HepG2 (cell line): Measurements from ENCODE around the gene PHRF1. TPM values are rescaled to one million over a fixed set of nuclear protein-coding genes. Genes with fewer than 3 reads are reported as not detected.

Experiments used
- ATAC-seq: fragments of 200-7000 bp; cut with Tn5 transposase; 3 replicates; pipeline ENCODE4 v1.9.1; 2020; ENCODE audit warnings: mild to moderate bottlenecking, moderate library complexity
- BruUV-seq: library from RNA; stranded (reverse); fragments of 400-500 nt; replicated peaks from 2 replicates; lab custom pipeline; 2021; lab: Mats Ljungman, UMichigan
- CTCF ChIA-PET: fragments of 300-600 bp; formaldehyde crosslinking; extraction: SDS; loops from one replicate; lab custom pipeline; 2021; ENCODE audit warnings: low total read pairs, inconsistent platforms, low intra/inter-chr PET ratio; lab: Yijun Ruan, JAX
- POLR2A ChIA-PET: fragments of 350-600 bp; sonication (Branson Sonifier 250); formaldehyde crosslinking; loops from one replicate; lab custom pipeline; 2020; ENCODE audit warnings: antibody characterized with exemption, inconsistent platforms; lab: Yijun Ruan, JAX
- DNase-seq: peaks from one replicate; pipeline ENCODE4 v3.0.0-alpha.2; 2015; ENCODE audit warnings: low spot score
- FAIRE-seq: peaks from 3 replicates; lab custom pipeline; 2011; peaks lifted over from hg19 to GRCh38; lab: Jason Lieb, UNC
- H2AFZ ChIP-seq: one replicate; pipeline ENCODE4 v1.6.1; 2011; ENCODE audit warnings: low read length, inconsistent platforms
- H3K27ac ChIP-seq: fragments of 300-600 bp; 3 replicates; pipeline ENCODE4 v1.8.0; 2011; ENCODE audit warnings: mixed run types, mild to moderate bottlenecking, mixed read lengths, low read length, inconsistent platforms; ENCODE audit not compliant: insufficient read depth; ENCODE audit errors: extremely low read length
- H3K27me3 ChIP-seq, 2 experiments: fragments of 200-600 bp in 1 of 2; 2 replicates in 1 of 2; 3 replicates in 1 of 2; pipeline versions ENCODE4 v1.6.0 to v1.8.0; 2011; ENCODE audit warnings: low read length in 2 of 2, mild to moderate bottlenecking in 2 of 2, moderate library complexity in 2 of 2, inconsistent platforms in 1 of 2; ENCODE audit not compliant: insufficient read depth in 2 of 2, control insufficient read depth in 1 of 2
- H3K36me3 ChIP-seq, 2 experiments: fragments of 200-600 bp in 1 of 2; replicated peaks in 1 of 2; 2 replicates in 1 of 2; 3 replicates in 1 of 2; pipeline versions ENCODE4 v1.5.1 to v1.8.0; 2011; ENCODE audit warnings: low read length in 2 of 2, inconsistent platforms in 1 of 2; ENCODE audit not compliant: insufficient read depth in 2 of 2, control insufficient read depth in 1 of 2
- H3K4me1 ChIP-seq: 2 replicates; pipeline ENCODE4 v1.5.1; 2012; ENCODE audit warnings: low read length, inconsistent platforms; ENCODE audit not compliant: insufficient read depth
- H3K4me2 ChIP-seq: 2 replicates; pipeline ENCODE4 v1.6.0; 2011; ENCODE audit warnings: low read depth, low read length, inconsistent platforms
- H3K4me3 ChIP-seq, 3 experiments: fragments of 200-600 bp in 1 of 3; sonication (generic), shearing (Covaris generic) in 1 of 3; replicated peaks in 1 of 3; 2 replicates each; pipeline ENCODE4 v1.5.1; 2011 to 2016; ENCODE audit warnings: low read length in 3 of 3, inconsistent platforms in 2 of 3, low read depth in 2 of 3, mild to moderate bottlenecking in 2 of 3, control low read depth in 1 of 3, mixed read lengths in 1 of 3; ENCODE audit not compliant: insufficient read depth in 1 of 3
- H3K79me2 ChIP-seq: one replicate; pipeline ENCODE4 v1.6.1; 2011; ENCODE audit warnings: low read length, inconsistent platforms; ENCODE audit not compliant: insufficient read depth
- H3K9ac ChIP-seq: 2 replicates; pipeline ENCODE4 v1.6.0; 2011; ENCODE audit warnings: mild to moderate bottlenecking, low read depth, low read length, inconsistent platforms; ENCODE audit not compliant: insufficient read depth
- H3K9me3 ChIP-seq: 2 replicates; pipeline ENCODE4 v1.5.1; 2012; ENCODE audit warnings: mild to moderate bottlenecking, low read length
- H4K20me1 ChIP-seq: 2 replicates; pipeline ENCODE4 v1.6.0; 2011; ENCODE audit warnings: inconsistent platforms, mild to moderate bottlenecking, low read length, moderate library complexity; ENCODE audit not compliant: insufficient read depth
- AGO2 ChIP-seq: fragments of 200-400 bp; formaldehyde crosslinking; optimal IDR thresholded peaks from 2 replicates; pipeline ENCODE3; 2017; ENCODE audit warnings: mild to moderate bottlenecking, low read depth, low read length, moderate library complexity
- BCL6 ChIP-seq: IDR thresholded peaks from 2 replicates; pipeline ENCODE4 v1.6.1; 2016; ENCODE audit warnings: missing genetic modification reagents, missing compliant biosample characterization
- EEA1 ChIP-seq: sonication (generic); formaldehyde crosslinking; IDR thresholded peaks from 2 replicates; pipeline ENCODE4 v1.5.1; 2020; ENCODE audit warnings: mild to moderate bottlenecking, missing genetic modification reagents, borderline replicate concordance
- NFRKB ChIP-seq: fragments of 450-650 bp; IDR thresholded peaks from 2 replicates; pipeline ENCODE4 v1.6.1; 2017
- ZNF292 ChIP-seq: sonication (generic); formaldehyde crosslinking; IDR thresholded peaks from 2 replicates; pipeline ENCODE4 v1.8.1; 2022; ENCODE audit warnings: mild to moderate bottlenecking, low read depth, missing genetic modification reagents, borderline replicate concordance
- ZNF33B ChIP-seq: sonication (generic); formaldehyde crosslinking; IDR thresholded peaks from 2 replicates; pipeline ENCODE4 v1.5.1; 2020; ENCODE audit warnings: mild to moderate bottlenecking, missing genetic modification reagents
- ZNF883 ChIP-seq: sonication (generic); formaldehyde crosslinking; IDR thresholded peaks from 2 replicates; pipeline ENCODE4 v1.5.1; 2020; ENCODE audit warnings: mild to moderate bottlenecking, missing genetic modification reagents; ENCODE audit errors: not compliant biosample characterization
- whole genome bisulfite sequencing: methylation state at CpG from one replicate; pipeline ENCODE4 v1.1.6; 2017; ENCODE audit warnings: low lambda C conversion rate; 5-methylcytosine and 5-hydroxymethylcytosine counted together
- in situ Hi-C: cut with HindIII; loops from 2 replicates; pipeline ENCODE4 v1.10.0; 2017; ENCODE audit warnings: low pct_unique_long_range_greater_than_20kb; ENCODE audit not compliant: extremely low pct_ligation_motif_present
- intact Hi-C: fragments of 100-400 bp; cut with micrococcal nuclease; formaldehyde crosslinking; loops from one replicate; pipeline ENCODE4 v1.10.0; 2022; ENCODE audit not compliant: unreplicated experiment
- polyA plus RNA-seq, 8 experiments: library from polyadenylated mRNA; depleted of rRNA in 3 of 8; stranded (reverse) in 7 of 8; unstranded in 1 of 8; fragments of >200 nt; fragmentation: Illumina TruSeq in 4 of 8; extraction: Trizol in 4 of 8; gene quantifications; 2 replicates each; pipeline versions ENCODE4 v1.2.1 to v1.2.3, GENCODE V29; 2011 to 2016; ENCODE audit warnings: low read depth in 4 of 8, missing spikeins in 1 of 8, mixed read lengths in 1 of 8; ENCODE audit not compliant: insufficient read depth in 1 of 8
- total RNA-seq, 5 experiments: library from RNA; depleted of rRNA; stranded (reverse); fragments of >200 nt; fragmentation: Illumina TruSeq; extraction: Trizol; gene quantifications; 2 replicates each; pipeline ENCODE4 v1.2.3, GENCODE V29; 2016; ENCODE audit warnings: low read depth in 1 of 5
- TF ChIP-seq, protein P1 (sequence below): sonication (generic); formaldehyde crosslinking; IDR thresholded peaks from 2 replicates; pipeline ENCODE4 v1.4.0; 2020; ENCODE audit warnings: mild to moderate bottlenecking, missing genetic modification reagents, borderline replicate concordance

The PHRF1 gene
- total and polyA plus RNA-seq, 2 of the 13 experiments (the other 11 are each of a cell fraction or from before 2014, with no cell fraction given): 8.2 to 16.7 TPM

DNA sequence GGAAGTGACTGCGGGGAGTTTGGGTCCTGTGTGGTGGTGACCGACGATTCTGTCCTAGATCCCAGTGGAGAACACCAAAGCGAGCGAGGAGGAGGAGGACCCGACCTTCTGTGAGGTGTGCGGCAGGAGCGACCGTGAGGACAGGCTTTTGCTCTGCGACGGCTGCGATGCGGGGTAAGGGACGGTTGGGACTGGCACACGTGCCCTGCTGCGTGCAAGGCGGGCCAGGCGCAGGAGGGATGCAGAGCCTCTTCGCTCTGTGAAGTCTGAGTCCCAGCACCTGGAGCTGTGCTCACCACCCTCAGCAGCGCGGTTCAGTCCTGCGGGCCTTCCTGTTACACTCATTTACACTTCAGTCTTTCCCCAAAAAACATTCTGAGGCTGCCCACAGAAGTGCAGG, 16.2 kb downstream of the PHRF1 start:
- H3K9ac ChIP-seq: no peak overlapping the region
- H3K27me3 ChIP-seq: no peaks in the 10 kb centered on the region
- peaks cover 41 to 81% of the 10 kb centered on the region in 2 experiments for H3K36me3 ChIP-seq
- in situ Hi-C loops (no loop called here), intact Hi-C loops (no loop called here)
- FAIRE-seq: no peak
- no peak overlapping the region for H2AFZ ChIP-seq
- CTCF ChIA-PET: no interaction called here
- no peak for ATAC-seq
- H3K4me2 ChIP-seq: no peak overlapping the region
- 99% methylated on average over 22 of the region's 22 CpGs for WGBS
- DNase-seq: no peak
- peaks cover 15% of the 10 kb centered on the region; the same call in 1 of the 2 replicates for H4K20me1 ChIP-seq
- TF ChIP-seq ZNF883 (CRISPR knock-in tag) (peak; percentile 29), EEA1 (CRISPR knock-in tag) (no peak), AGO2 (peak; percentile 46), NFRKB (no peak), ZNF33B (CRISPR knock-in tag) (no peak), BCL6 (CRISPR knock-in tag) (no peak), ZNF292 (CRISPR knock-in tag) (no peak)
- TF ChIP-seq, protein P1, sequence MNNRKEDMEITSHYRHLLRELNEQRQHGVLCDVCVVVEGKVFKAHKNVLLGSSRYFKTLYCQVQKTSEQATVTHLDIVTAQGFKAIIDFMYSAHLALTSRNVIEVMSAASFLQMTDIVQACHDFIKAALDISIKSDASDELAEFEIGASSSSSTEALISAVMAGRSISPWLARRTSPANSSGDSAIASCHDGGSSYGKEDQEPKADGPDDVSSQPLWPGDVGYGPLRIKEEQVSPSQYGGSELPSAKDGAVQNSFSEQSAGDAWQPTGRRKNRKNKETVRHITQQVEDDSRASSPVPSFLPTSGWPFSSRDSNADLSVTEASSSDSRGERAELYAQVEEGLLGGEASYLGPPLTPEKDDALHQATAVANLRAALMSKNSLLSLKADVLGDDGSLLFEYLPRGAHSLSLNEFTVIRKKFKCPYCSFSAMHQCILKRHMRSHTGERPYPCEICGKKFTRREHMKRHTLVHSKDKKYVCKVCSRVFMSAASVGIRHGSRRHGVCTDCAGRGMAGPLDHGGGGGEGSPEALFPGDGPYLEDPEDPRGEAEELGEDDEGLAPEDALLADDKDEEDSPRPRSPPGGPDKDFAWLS: no peak
- no peak overlapping the region for H3K4me3 ChIP-seq
- H3K9me3 ChIP-seq: no peaks in the 10 kb centered on the region
- BruUV-seq: no TSS peak
- POLR2A ChIA-PET: no interaction called here
- no peak overlapping the region for H3K27ac ChIP-seq
- peaks cover 25% of the 10 kb centered on the region for H3K79me2 ChIP-seq
- peaks cover 26% of the 10 kb centered on the region for H3K4me1 ChIP-seq
